BJ (cell line): ENCODE results near the gene PTER. TPM values are rescaled to one million over a fixed set of nuclear protein-coding genes. Genes with fewer than 3 reads are reported as not detected.

Source experiments
- CTCF ChIA-PET: fragments of 350-600 bp; formaldehyde crosslinking; extraction: SDS; loops from one replicate; lab custom pipeline; 2021; ENCODE audit warnings: antibody characterized with exemption, inconsistent platforms; lab: Yijun Ruan, JAX
- POLR2A ChIA-PET: fragments of 300-600 bp; sonication (Branson Sonifier 250); formaldehyde crosslinking; extraction: SDS; loops from one replicate; lab custom pipeline; 2021; ENCODE audit warnings: antibody characterized with exemption; lab: Charles Lee
- DNase-seq: peaks from one replicate; pipeline ENCODE4 v3.0.0-alpha.2; 2011; ENCODE audit warnings: low read depth
- H3K27me3 ChIP-seq: 2 replicates; pipeline ENCODE4 v1.6.0; 2011; ENCODE audit warnings: low read length; ENCODE audit not compliant: control insufficient read depth, insufficient read depth
- H3K36me3 ChIP-seq: 2 replicates; pipeline ENCODE4 v1.5.1; 2011; ENCODE audit warnings: low read length; ENCODE audit not compliant: control insufficient read depth, insufficient read depth
- H3K4me3 ChIP-seq: 2 replicates; pipeline ENCODE4 v1.5.1; 2011; ENCODE audit warnings: low read depth, mild to moderate bottlenecking, control low read depth, low read length
- polyA plus RNA-seq: library from polyadenylated mRNA; depleted of rRNA; stranded (reverse); fragments of >200 nt; gene quantifications from 2 replicates; pipeline ENCODE4 v1.2.3, GENCODE V29; 2011
- TF ChIP-seq, protein P1 (sequence below): IDR thresholded peaks from 2 replicates; pipeline ENCODE4 v1.5.1; 2011; ENCODE audit warnings: low read depth, mild to moderate bottlenecking, control low read depth, inconsistent platforms, low read length, moderate library complexity; ENCODE audit not compliant: insufficient read depth

The PTER gene
- polyA plus RNA-seq, 1 experiment = 9.3 TPM

DNA sequence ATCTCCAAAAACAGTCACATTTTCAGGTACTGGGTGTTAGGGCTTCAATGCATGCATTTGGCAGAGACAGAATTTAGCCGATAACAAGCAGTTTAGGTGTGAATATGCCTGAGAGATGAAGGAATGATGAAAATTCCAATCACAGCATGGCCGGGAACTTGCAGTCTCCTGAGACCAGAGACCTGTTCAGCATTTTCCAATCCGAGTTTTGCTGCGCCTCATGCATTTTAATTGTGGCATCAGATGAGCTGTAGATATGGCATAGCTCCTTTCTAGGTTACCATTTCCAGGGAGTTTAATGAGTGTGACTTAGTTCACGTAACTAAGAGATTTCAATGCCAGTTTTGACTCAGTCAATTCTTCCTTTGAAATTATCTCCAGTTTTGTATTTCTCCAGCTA, 99.3 kb downstream of the PTER start:
- Histone ChIP-seq H3K27me3 (no peaks in the 10 kb centered on the region), H3K36me3 (no peaks in the 10 kb centered on the region), H3K4me3 (no peak overlapping the region)
- TF ChIP-seq, protein P1, sequence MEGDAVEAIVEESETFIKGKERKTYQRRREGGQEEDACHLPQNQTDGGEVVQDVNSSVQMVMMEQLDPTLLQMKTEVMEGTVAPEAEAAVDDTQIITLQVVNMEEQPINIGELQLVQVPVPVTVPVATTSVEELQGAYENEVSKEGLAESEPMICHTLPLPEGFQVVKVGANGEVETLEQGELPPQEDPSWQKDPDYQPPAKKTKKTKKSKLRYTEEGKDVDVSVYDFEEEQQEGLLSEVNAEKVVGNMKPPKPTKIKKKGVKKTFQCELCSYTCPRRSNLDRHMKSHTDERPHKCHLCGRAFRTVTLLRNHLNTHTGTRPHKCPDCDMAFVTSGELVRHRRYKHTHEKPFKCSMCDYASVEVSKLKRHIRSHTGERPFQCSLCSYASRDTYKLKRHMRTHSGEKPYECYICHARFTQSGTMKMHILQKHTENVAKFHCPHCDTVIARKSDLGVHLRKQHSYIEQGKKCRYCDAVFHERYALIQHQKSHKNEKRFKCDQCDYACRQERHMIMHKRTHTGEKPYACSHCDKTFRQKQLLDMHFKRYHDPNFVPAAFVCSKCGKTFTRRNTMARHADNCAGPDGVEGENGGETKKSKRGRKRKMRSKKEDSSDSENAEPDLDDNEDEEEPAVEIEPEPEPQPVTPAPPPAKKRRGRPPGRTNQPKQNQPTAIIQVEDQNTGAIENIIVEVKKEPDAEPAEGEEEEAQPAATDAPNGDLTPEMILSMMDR = no peak
- POLR2A ChIA-PET = no interaction called here
- CTCF ChIA-PET = no interaction called here
- DNase-seq = no peak

DNA sequence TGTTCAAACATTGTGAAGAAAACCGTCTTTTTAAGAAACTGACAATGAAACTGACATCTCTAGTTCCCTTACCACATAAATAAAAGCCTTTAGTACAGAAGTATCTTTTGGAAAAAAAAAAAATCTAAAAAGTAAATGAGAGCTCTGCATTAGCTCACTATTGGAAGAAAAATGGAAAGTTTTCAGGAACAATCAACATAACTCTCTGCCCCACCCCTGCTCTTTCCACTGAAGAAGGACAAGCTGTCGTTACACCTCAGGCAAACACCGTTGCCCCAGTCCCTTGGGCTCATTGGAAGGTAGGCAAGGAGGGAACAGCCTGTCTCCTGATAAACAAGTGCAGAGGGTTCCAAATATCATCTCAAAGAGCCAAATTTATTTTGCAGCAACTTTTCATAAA, 107.3 kb downstream of the PTER start:
- TF ChIP-seq, protein P1 = no peak

DNA sequence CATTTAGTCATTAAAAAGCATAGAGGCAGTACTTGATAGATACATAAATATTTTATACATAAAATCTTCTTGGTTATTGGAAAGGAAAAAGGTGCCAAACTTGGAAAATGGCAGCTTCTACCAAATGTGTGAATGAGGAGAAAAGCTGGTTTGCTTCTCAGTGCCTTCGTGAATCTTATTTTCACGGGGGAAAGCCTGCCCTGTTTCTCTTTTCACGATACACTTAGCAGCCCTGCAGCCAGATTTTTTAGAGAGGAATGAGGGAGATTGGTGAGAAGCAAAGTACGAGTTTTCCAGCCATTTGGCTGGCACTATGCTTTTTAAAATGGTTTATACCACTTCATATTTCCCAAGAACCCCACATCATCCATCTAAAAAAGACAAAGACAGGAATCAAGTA, 107.8 kb downstream of the PTER start:
- TF ChIP-seq, protein P1 = no peak
- DNase-seq = no peak
- CTCF ChIA-PET = interaction anchor here (1.1 to 2.6 kb wide), 9 partner anchors 13 to 1117 kb away, joined by 3 to 19 read pairs (median 4); no protein-coding TSS in a partner anchor
- Histone ChIP-seq H3K27me3 (no peaks in the 10 kb centered on the region), H3K36me3 (no peaks in the 10 kb centered on the region), H3K4me3 (no peak overlapping the region)
- POLR2A ChIA-PET = no interaction called here

More for the DNA sequence above, 107.3 kb downstream of the PTER start:
- no peak overlapping the region for H3K4me3 ChIP-seq
- ChIA-PET CTCF (interaction anchor here (0.6 to 2.6 kb wide), 3 partner anchors 16 to 34 kb away, joined by 3 to 19 read pairs (median 4); no protein-coding TSS in a partner anchor), POLR2A (no interaction called here)
- DNase-seq = no peak
- H3K27me3 ChIP-seq = no peaks in the 10 kb centered on the region
- H3K36me3 ChIP-seq = no peaks in the 10 kb centered on the region

DNA sequence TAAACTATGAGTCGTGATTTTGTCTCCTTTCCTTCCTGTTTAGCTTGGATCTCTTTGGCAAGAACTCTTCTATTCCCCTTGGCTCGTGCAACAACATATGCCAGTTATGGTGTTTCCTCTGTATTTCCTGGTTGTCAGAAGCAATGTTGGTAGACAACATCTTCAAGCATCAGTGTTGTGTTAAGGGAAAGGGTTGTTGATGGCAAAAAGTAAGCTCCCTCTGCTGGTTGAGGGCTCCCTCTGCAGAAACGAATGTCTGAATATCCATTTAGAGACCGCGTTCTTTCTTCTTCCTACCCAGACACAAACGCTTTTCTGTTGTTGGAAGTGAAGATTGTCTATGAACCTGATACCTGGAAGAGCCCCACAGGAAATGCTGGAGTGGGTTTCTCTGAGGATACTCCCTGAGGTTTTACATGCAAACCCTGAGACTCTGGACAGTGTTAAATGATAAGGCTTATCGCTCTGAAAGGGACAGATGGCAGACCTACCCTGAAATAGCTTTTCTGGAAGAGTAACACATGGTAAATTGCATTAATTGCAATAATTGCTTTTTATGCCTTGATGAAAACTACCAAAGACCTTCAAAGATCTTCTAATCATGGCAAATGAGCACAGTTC, 108.4 kb downstream of the PTER start:
- POLR2A ChIA-PET = no interaction called here
- TF ChIP-seq, protein P1 = peak; percentile 78
- Histone ChIP-seq H3K36me3 (no peaks in the 10 kb centered on the region), H3K4me3 (no peak overlapping the region), H3K27me3 (no peaks in the 10 kb centered on the region)
- CTCF ChIA-PET = interaction anchor here (0.6 to 2.6 kb wide), 10 partner anchors 13 to 1764 kb away, joined by 3 to 19 read pairs (median 4); no protein-coding TSS in a partner anchor
- no peak for DNase-seq

DNA sequence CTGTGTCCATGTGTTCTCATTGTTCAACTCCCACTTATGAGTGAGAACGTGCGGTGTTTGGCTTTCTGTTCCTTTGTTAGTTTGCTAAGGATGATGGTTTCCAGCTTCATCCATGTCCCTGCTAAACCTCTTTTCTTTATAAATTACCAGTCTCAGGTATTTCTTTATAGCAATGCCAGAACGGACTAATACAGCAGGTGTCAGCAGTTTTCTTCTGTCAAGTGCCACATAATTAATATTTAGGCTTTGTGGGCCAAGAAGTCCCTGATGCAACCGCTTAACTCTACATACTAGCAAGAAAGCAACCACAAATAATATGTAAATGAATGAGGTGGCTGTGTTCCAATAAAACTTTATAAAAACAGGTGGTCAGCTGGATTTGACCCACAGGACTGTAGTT, 111.2 kb downstream of the PTER start:
- no peak for DNase-seq
- H3K36me3 ChIP-seq = no peaks in the 10 kb centered on the region
- POLR2A ChIA-PET = no interaction called here
- CTCF ChIA-PET = no interaction called here
- TF ChIP-seq, protein P1 = no peak
- no peak overlapping the region for H3K4me3 ChIP-seq
- no peaks in the 10 kb centered on the region for H3K27me3 ChIP-seq
